ENCODE measurements around the gene LPP.

DNA sequence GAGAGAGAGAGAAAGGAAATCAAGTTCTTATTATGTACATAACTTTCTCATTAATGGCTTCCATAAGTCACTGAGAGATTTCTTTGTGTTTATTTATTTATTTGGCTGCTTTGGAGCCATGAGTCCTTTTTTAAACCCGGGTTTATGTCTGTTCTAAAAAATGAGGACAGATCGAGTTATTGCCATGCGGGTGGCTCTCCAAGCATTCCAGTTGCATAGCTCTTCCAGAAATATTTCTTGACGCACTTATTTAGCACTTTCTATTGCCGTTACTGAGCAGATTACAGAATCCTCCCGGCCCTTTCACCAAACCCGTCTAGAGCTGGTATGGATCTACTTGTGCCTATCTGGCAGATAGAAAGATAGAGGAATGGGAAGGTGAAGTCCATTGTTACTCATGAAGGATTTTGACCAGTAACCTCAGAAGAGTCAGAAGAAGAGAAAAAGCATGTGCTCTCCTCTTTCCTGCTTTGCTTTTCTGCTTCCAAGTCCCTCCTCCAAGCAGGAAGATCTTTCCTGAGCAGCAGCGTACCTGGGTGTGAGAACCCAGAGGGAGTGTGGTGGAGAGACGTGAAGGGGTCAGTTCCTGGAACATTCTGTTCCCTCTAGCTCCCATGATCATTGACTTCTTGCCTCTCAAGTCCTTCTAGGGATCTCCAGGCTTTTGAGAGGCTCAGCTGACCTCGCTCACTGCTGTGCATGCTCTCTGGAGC, 112.8 kb downstream of the LPP start:
- TF ChIP-seq CTCF (conservative IDR thresholded peaks at IDR 0.05; ENCODE audit: low read depth, low read length), result no peak
- no peak for TF ChIP-seq EZH2phosphoT487 (IDR thresholded peaks at IDR 0.05; ENCODE audit: borderline replicate concordance, low read length)

All from PC-3 (cell line).